Tibial nerve (tissue), 3 donors: ENCODE results near the gene RGS3.

Experiments used
- POLR2A ChIP-seq, 2 donors: fragments of 450-650 bp; IDR thresholded peaks; one replicate each; pipeline ENCODE4 v1.6.1; 2017; ENCODE audit warnings: antibody characterized with exemption in 2 of 2, mild to moderate bottlenecking in 2 of 2, moderate library complexity in 2 of 2
- TF ChIP-seq, protein P1 (sequence below), 5 experiments: fragments of 200-600 bp in 3 of 5; fragments of 450-650 bp in 2 of 5; sonication (generic) in 3 of 5; IDR thresholded peaks; one replicate each; pipeline ENCODE4 v1.5.1; 2016 to 2019; ENCODE audit warnings: antibody characterized with exemption in 5 of 5, mild to moderate bottlenecking in 3 of 5, moderate library complexity in 2 of 5

DNA sequence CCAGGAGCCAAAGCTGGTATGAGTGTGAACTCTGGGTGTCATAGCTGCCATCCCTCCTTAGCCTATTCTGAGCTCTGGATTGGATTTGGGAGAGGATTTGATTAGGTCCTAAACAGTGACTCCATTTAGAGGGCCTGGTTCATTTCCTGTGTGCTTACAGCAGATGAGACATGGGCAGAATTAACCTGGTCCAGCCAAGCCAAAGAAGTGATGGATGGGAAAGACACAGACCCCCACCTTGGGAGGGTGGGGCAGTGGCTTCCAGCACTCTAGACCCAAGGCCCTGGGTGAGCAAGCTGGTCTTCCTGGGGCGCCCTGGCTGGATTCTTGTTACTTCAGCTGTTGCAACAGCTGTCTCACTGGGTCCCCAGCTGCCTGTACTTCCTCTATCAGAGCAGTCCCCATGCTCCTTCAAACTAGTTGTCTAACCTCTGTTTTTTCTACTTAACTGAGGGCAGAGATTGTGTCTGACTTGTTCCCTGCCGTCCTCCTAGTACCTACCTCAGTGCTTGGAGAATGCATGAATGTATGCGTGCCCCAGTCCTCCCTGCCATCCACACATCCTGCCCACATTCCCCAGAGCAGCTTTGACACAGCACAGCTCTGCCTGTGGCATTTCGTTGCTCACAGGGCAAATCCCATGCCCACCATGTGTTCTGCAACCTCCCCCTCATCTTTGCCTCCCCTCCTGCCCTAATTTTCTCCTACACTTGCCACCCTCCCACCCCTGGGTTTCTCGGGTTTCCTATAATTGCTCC, 115.9 kb downstream of the RGS3 start:
- TF ChIP-seq POLR2A (IDR thresholded peaks at IDR 0.05), result no peak
- TF ChIP-seq, protein P1, sequence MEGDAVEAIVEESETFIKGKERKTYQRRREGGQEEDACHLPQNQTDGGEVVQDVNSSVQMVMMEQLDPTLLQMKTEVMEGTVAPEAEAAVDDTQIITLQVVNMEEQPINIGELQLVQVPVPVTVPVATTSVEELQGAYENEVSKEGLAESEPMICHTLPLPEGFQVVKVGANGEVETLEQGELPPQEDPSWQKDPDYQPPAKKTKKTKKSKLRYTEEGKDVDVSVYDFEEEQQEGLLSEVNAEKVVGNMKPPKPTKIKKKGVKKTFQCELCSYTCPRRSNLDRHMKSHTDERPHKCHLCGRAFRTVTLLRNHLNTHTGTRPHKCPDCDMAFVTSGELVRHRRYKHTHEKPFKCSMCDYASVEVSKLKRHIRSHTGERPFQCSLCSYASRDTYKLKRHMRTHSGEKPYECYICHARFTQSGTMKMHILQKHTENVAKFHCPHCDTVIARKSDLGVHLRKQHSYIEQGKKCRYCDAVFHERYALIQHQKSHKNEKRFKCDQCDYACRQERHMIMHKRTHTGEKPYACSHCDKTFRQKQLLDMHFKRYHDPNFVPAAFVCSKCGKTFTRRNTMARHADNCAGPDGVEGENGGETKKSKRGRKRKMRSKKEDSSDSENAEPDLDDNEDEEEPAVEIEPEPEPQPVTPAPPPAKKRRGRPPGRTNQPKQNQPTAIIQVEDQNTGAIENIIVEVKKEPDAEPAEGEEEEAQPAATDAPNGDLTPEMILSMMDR (IDR thresholded peaks at IDR 0.05), result no peak
